ENCODE data around the gene MAF. TPM values are rescaled to one million over a fixed set of nuclear protein-coding genes. Genes with fewer than 3 reads are reported as not detected.

MAF gene
- total and polyA plus RNA-seq, 2 of the 4 experiments (the other 2 are of a cell fraction): under 0.01 to 0.02 TPM

DNA sequence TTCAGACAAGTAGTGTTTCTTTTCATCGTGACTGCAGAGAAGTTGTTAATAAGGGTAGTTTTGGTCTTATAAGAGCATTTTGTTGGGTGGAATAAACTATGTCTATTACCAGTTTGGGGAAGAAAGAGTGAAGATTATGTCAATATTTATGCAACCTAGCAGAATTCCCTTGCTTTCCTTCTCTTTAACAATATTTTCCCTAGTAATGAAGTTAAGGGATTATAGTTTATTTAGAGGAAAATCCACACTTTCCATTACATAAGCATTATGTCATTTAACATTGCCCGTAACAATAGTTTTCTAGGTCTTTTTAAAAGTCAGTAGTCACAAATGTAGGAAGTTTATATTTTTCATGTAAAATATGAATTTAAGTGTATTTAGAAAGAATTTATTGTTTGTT lies 2.5 kb upstream of the MAF start:
- H2AK5ac ChIP-seq (ENCODE audit: low read depth, low read length): no peak overlapping the region
- H4K91ac ChIP-seq (ENCODE audit: insufficient read depth, low read depth, low read length): no peak overlapping the region
- no peak overlapping the region for H2AFZ ChIP-seq (replicated peaks; ENCODE audit: low read length, poor library complexity)
- no peak overlapping the region for H3K4me3 ChIP-seq (ENCODE audit: insufficient read depth, low read depth, low read length)
- H4K20me1 ChIP-seq (ENCODE audit: insufficient read depth, low read length): no peaks in the 10 kb centered on the region
- H2BK120ac ChIP-seq (ENCODE audit: low read depth, low read length): no peak overlapping the region
- no peaks in the 10 kb centered on the region for H3K9me3 ChIP-seq (ENCODE audit: control insufficient read depth, insufficient read depth, low read length)
- H2AK9ac ChIP-seq (replicated peaks; ENCODE audit: low read depth, low read length, poor library complexity): no peak overlapping the region
- ChIA-PET POLR2A (ENCODE audit: unreplicated experiment) (no interaction called here), CTCF (no interaction called here)
- H3K27me3 ChIP-seq (ENCODE audit: control insufficient read depth, insufficient read depth, low read length): peaks cover 19% of the 10 kb centered on the region
- WGBS, 2 experiments (ENCODE audit: extremely low coverage in 2 of 2, insufficient read length in 1 of 2): no CpG with 5 or more reads among the region's 2 CpGs
- H2BK5ac ChIP-seq (ENCODE audit: low read depth, low read length, poor library complexity, severe bottlenecking): no peak overlapping the region
- no peaks in the 10 kb centered on the region for H3K9me1 ChIP-seq (ENCODE audit: insufficient read depth, low read length)
- TF ChIP-seq CHD1 (IDR thresholded peaks at IDR 0.05; ENCODE audit: low read depth, low read length): no peak
- intact Hi-C loops (cut with micrococcal nuclease) (loop anchor here (2.0 to 10.0 kb wide), 3 partner anchors 764 to 1480 kb away; no protein-coding TSS in a partner anchor), in situ Hi-C loops (cut with MboI; ENCODE audit: low sequenced_read_pairs) (loop anchor here (10.0 kb wide), 1 partner anchor 1478 kb away; no protein-coding TSS in a partner anchor), dilution Hi-C loops (cut with HindIII; ENCODE audit: low sequenced_read_pairs, unreplicated experiment) (no loop called here)
- H3K56ac ChIP-seq (ENCODE audit: extremely low read depth, insufficient read depth, low read length): no peak overlapping the region
- no peak overlapping the region for H3K4ac ChIP-seq (ENCODE audit: low read depth, low read length)
- DNase-seq (no peak), ATAC-seq (ENCODE audit: low read depth) (no peak)
- H4K8ac ChIP-seq (ENCODE audit: low read depth in 2 of 2, low read length in 2 of 2): no peak overlapping the region
- no peak overlapping the region for H2BK20ac ChIP-seq (ENCODE audit: low read depth, low read length)
- no peak overlapping the region for H3K18ac ChIP-seq (ENCODE audit: low read depth, low read length)
- H2BK15ac ChIP-seq (ENCODE audit: low read depth, low read length): no peak overlapping the region
- H3K23ac ChIP-seq (ENCODE audit: low read depth, low read length): no peak overlapping the region
- H3K14ac ChIP-seq (replicated peaks; ENCODE audit: low read depth, low read length): no peak overlapping the region
- no peak overlapping the region for H4K5ac ChIP-seq (ENCODE audit: low read depth, low read length)
- H3K4me1 ChIP-seq (ENCODE audit: control insufficient read depth, insufficient read depth, low read length): no peaks in the 10 kb centered on the region
- no peaks in the 10 kb centered on the region for H3K79me1 ChIP-seq (ENCODE audit: low read depth in 1 of 2, low read length in 2 of 2)
- no peak overlapping the region for H3K27ac ChIP-seq (ENCODE audit: insufficient read depth, low read length)
- H3K9ac ChIP-seq (ENCODE audit: low read depth, low read length): no peak overlapping the region
- H3K36me3 ChIP-seq (ENCODE audit: control insufficient read depth, insufficient read depth, low read length): no peaks in the 10 kb centered on the region
- BruUV-seq (replicated peaks): no TSS peak
- H3K4me2 ChIP-seq (ENCODE audit: low read depth, low read length): no peak overlapping the region

Data from IMR-90 (cell line).